GM12891 (cell line): ENCODE results near the gene HNRNPU.

ENCODE experiments used
- POLR2A ChIP-seq: IDR thresholded peaks from 2 replicates; pipeline ENCODE4 v1.6.1; 2011; ENCODE audit warnings: low read depth, low read length, control low read depth
- POLR2AphosphoS5 ChIP-seq: IDR thresholded peaks from 2 replicates; pipeline ENCODE4 v1.6.1; 2011; ENCODE audit warnings: low read depth, low read length, control low read depth
- SPI1 ChIP-seq: IDR thresholded peaks from 2 replicates; pipeline ENCODE4 v1.6.1; 2011; ENCODE audit warnings: low read depth, low read length, control low read depth
- TAF1 ChIP-seq: IDR thresholded peaks from 2 replicates; pipeline ENCODE4 v1.6.1; 2011; ENCODE audit warnings: low read depth, low read length, control low read depth

DNA sequence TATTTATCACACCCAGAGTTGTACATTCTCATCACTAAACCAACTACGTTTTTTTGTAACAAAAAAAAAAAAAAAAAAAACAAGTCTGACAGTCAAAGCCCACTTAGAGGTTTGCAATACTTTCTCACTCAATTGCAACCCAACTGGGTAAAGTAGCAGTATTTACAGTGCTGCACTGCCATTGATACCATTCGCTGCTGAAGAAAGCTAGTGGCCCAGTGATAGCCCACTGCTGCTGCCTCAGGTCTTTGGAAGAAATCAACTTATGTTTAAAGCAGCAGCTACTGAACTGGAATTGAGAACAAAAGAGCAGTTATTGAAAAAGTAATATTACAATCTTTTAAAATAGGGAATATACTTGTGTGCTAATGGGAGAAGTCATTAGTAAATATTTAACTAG, 2.7 kb downstream of the HNRNPU start:
- TF ChIP-seq POLR2A (no peak), TAF1 (no peak), POLR2AphosphoS5 (no peak), SPI1 (no peak)
